Measurements from ENCODE around the gene CCDC92B. TPM values are rescaled to one million over a fixed set of nuclear protein-coding genes. Genes with fewer than 3 reads are reported as not detected.

The CCDC92B gene
- polyA plus RNA-seq, 1 of the 3 experiments (the other 2 are of a cell fraction) = 0.07 TPM

DNA sequence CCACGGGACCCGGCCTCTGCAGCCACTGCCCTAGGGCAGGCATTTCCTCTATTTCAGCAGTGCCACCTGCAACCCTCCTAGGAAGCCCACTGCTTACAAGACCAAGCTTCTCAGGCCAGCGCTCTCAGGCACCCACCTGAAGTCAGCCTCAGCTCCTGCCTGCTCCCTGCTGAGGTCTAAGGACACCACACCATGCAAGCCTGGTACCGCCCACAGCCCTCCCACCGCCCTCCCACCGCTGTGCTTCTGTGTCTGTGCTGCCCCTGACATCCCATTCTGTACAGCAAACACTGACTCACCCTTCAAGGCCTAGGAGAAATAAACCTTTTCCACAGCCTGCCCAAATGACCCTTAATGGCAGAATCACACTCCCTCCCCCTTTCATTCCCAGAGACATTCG is 44.2 kb downstream of the CCDC92B start:
- no peak for DNase-seq
- POLR2A ChIA-PET = no interaction called here

DNA sequence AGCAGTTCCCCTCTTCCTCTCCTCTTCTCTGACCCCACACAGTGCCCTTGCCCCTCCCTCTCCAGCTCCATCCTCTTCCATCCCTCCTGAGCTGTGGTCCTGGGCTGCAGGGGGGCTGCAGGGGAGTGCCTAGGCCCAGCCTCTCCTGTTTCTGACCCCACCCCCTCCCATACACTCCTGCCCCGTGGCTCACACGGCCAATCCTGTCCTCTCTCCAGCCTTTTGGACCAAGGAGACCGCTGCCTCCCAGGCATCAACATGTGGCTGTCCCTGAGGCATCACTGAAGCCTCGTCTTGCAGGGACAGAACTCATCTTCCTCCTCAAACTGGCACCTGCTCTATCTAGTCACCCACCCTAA is 44.6 kb downstream of the CCDC92B start:
- Histone ChIP-seq H3K79me2 (ENCODE audit: insufficient read depth) (peaks cover 53% of the 10 kb centered on the region), H3K9ac (no peak overlapping the region), H3K27ac (ENCODE audit: low read depth in 2 of 2, low read length in 1 of 2) (no peak overlapping the region), H2AFZ (ENCODE audit: low read depth) (no peak overlapping the region), H3K27me3 (ENCODE audit: insufficient read depth) (no peaks in the 10 kb centered on the region), H4K20me1 (ENCODE audit: insufficient read depth) (peaks cover 55% of the 10 kb centered on the region), H3K4me1 (ENCODE audit: control insufficient read depth in 1 of 2, insufficient read depth in 2 of 2, low read depth in 1 of 2, low read length in 1 of 2) (peaks cover 6 to 23% of the 10 kb centered on the region in 2 experiments; a peak in 1 of 4 replicates), H3K4me3 (ENCODE audit: low read depth in 2 of 2, low read length in 1 of 2) (no peak overlapping the region), H3K36me3 (replicated peaks in 1 of 2; ENCODE audit: control insufficient read depth in 1 of 2, insufficient read depth in 2 of 2, low read length in 1 of 2) (peaks cover 4 to 42% of the 10 kb centered on the region in 2 experiments), H3K9me3 (no peaks in the 10 kb centered on the region), H3K9me2 (no peaks in the 10 kb centered on the region), H3F3A (replicated peaks; ENCODE audit: insufficient read depth) (no peaks in the 10 kb centered on the region), H3K4me2 (no peak overlapping the region)
- 91% methylated on average over 4 of the region's 4 CpGs for WGBS (ENCODE audit: low lambda C conversion rate)
- TF ChIP-seq ELF1 (IDR thresholded peaks at IDR 0.05) (no peak), SIN3A (IDR thresholded peaks at IDR 0.05; ENCODE audit: borderline replicate concordance, low read depth, low read length) (no peak), NFIC (IDR thresholded peaks at IDR 0.05; ENCODE audit: borderline replicate concordance) (no peak), FOSL2 (IDR thresholded peaks at IDR 0.05; ENCODE audit: borderline replicate concordance, low read depth) (no peak), YY1 (IDR thresholded peaks at IDR 0.05; ENCODE audit: low read depth) (no peak), RFX5 (IDR thresholded peaks at IDR 0.05; ENCODE audit: low read length) (no peak), POLR2AphosphoS5 (IDR thresholded peaks at IDR 0.05; ENCODE audit: low read depth, low read length) (no peak), RCOR1 (IDR thresholded peaks at IDR 0.05; ENCODE audit: low read length) (no peak), TAF1 (IDR thresholded peaks at IDR 0.05; ENCODE audit: borderline replicate concordance, low read depth, low read length) (no peak), GABPA (IDR thresholded peaks at IDR 0.05; ENCODE audit: low read depth) (no peak)
- TF ChIP-seq, protein P1, sequence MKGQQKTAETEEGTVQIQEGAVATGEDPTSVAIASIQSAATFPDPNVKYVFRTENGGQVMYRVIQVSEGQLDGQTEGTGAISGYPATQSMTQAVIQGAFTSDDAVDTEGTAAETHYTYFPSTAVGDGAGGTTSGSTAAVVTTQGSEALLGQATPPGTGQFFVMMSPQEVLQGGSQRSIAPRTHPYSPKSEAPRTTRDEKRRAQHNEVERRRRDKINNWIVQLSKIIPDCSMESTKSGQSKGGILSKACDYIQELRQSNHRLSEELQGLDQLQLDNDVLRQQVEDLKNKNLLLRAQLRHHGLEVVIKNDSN (IDR thresholded peaks at IDR 0.05; ENCODE audit: borderline replicate concordance, low read depth) = no peak
- TF ChIP-seq, protein P2, sequence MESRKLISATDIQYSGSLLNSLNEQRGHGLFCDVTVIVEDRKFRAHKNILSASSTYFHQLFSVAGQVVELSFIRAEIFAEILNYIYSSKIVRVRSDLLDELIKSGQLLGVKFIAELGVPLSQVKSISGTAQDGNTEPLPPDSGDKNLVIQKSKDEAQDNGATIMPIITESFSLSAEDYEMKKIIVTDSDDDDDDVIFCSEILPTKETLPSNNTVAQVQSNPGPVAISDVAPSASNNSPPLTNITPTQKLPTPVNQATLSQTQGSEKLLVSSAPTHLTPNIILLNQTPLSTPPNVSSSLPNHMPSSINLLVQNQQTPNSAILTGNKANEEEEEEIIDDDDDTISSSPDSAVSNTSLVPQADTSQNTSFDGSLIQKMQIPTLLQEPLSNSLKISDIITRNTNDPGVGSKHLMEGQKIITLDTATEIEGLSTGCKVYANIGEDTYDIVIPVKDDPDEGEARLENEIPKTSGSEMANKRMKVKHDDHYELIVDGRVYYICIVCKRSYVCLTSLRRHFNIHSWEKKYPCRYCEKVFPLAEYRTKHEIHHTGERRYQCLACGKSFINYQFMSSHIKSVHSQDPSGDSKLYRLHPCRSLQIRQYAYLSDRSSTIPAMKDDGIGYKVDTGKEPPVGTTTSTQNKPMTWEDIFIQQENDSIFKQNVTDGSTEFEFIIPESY (IDR thresholded peaks at IDR 0.05; ENCODE audit: borderline replicate concordance, low read depth) = no peak
- ChIA-PET POLR2A (no interaction called here), CTCF (interaction anchor here (1.3 kb wide), 1 partner anchor 9 kb away, joined by 3 read pairs; no protein-coding TSS in a partner anchor)
- DNase-seq = no peak

More for the DNA sequence above, 44.2 kb downstream of the CCDC92B start:
- Histone ChIP-seq H3K27ac (ENCODE audit: low read depth in 2 of 2, low read length in 1 of 2) (no peak overlapping the region), H2AFZ (ENCODE audit: low read depth) (no peak overlapping the region), H3K9me2 (no peaks in the 10 kb centered on the region), H3K9me3 (no peaks in the 10 kb centered on the region), H3K4me2 (no peak overlapping the region; the same call in 1 of the 2 replicates), H3K4me3 (ENCODE audit: low read depth in 2 of 2, low read length in 1 of 2) (no peak overlapping the region), H3K36me3 (replicated peaks in 1 of 2; ENCODE audit: control insufficient read depth in 1 of 2, insufficient read depth in 2 of 2, low read length in 1 of 2) (peaks cover 4 to 38% of the 10 kb centered on the region in 2 experiments), H3K4me1 (ENCODE audit: control insufficient read depth in 1 of 2, insufficient read depth in 2 of 2, low read depth in 1 of 2, low read length in 1 of 2) (peaks cover 6 to 27% of the 10 kb centered on the region in 2 experiments; a peak in 1 of 4 replicates), H4K20me1 (ENCODE audit: insufficient read depth) (peaks cover 59% of the 10 kb centered on the region), H3K9ac (no peak overlapping the region), H3K79me2 (ENCODE audit: insufficient read depth) (peaks cover 57% of the 10 kb centered on the region), H3F3A (replicated peaks; ENCODE audit: insufficient read depth) (no peaks in the 10 kb centered on the region), H3K27me3 (ENCODE audit: insufficient read depth) (no peaks in the 10 kb centered on the region)
- TF ChIP-seq, protein P3, sequence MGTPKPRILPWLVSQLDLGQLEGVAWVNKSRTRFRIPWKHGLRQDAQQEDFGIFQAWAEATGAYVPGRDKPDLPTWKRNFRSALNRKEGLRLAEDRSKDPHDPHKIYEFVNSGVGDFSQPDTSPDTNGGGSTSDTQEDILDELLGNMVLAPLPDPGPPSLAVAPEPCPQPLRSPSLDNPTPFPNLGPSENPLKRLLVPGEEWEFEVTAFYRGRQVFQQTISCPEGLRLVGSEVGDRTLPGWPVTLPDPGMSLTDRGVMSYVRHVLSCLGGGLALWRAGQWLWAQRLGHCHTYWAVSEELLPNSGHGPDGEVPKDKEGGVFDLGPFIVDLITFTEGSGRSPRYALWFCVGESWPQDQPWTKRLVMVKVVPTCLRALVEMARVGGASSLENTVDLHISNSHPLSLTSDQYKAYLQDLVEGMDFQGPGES (IDR thresholded peaks at IDR 0.05; ENCODE audit: low read depth, low read length) = no peak
- TF ChIP-seq, protein P2 (IDR thresholded peaks at IDR 0.05; ENCODE audit: borderline replicate concordance, low read depth) = no peak
- no peak for TF ChIP-seq TCF12 (IDR thresholded peaks at IDR 0.05)
- TF ChIP-seq JUND (IDR thresholded peaks at IDR 0.05) = no peak
- TF ChIP-seq TAF1 (IDR thresholded peaks at IDR 0.05; ENCODE audit: borderline replicate concordance, low read depth, low read length) = no peak
- 98% methylated on average over 5 of the region's 7 CpGs for WGBS (ENCODE audit: low lambda C conversion rate)
- CTCF ChIA-PET = interaction anchor here (1.3 kb wide), 1 partner anchor 9 kb away, joined by 3 read pairs; no protein-coding TSS in a partner anchor

Data from SK-N-SH (cell line).